Epithelial cell of esophagus (primary cell): Measurements from ENCODE around the gene WDR27.
"Not testable (repeated sequence)": the region's sequence is repeated elsewhere in the genome, so short reads cannot be mapped to it uniquely, and the experiment has no call there.

Experiments
- DNase-seq: peaks from one replicate; pipeline ENCODE4 v3.0.0; 2010; ENCODE audit warnings: low read depth
- H3K4me3 ChIP-seq: 2 replicates; pipeline ENCODE4 v1.5.1; 2011; ENCODE audit warnings: mild to moderate bottlenecking, low read length, control low read depth
- TF ChIP-seq, protein P1 (sequence below): IDR thresholded peaks from 2 replicates; pipeline ENCODE4 v1.5.1; 2011; ENCODE audit warnings: low read depth, mild to moderate bottlenecking, low read length, control low read depth, inconsistent platforms; ENCODE audit not compliant: insufficient read depth; ENCODE audit errors: missing control alignments

Gene WDR27

DNA sequence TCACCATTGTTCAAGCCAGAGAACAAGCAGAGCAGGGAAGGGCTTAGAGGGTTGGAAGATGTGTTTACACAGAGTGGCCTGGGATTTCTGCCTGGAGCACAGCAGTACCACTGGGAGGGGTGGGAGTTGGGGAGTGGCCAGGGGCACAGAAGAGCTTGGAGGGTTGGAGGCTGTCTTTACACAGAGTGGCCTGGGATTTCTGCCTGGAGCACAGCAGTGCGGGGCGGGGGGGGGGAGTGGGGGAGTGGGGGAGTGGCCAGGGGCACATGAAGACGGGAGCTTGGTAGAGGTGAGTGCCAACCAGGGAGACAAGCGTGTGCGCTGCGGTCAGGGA lies 50.9 kb downstream of the WDR27 start:
- no peak overlapping the region for H3K4me3 ChIP-seq
- TF ChIP-seq, protein P1, sequence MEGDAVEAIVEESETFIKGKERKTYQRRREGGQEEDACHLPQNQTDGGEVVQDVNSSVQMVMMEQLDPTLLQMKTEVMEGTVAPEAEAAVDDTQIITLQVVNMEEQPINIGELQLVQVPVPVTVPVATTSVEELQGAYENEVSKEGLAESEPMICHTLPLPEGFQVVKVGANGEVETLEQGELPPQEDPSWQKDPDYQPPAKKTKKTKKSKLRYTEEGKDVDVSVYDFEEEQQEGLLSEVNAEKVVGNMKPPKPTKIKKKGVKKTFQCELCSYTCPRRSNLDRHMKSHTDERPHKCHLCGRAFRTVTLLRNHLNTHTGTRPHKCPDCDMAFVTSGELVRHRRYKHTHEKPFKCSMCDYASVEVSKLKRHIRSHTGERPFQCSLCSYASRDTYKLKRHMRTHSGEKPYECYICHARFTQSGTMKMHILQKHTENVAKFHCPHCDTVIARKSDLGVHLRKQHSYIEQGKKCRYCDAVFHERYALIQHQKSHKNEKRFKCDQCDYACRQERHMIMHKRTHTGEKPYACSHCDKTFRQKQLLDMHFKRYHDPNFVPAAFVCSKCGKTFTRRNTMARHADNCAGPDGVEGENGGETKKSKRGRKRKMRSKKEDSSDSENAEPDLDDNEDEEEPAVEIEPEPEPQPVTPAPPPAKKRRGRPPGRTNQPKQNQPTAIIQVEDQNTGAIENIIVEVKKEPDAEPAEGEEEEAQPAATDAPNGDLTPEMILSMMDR, result no peak
- DNase-seq, result no peak

GRCh38 chr6:169650241-169650958 lies 51.4 kb downstream of the WDR27 start:
- H3K4me3 ChIP-seq, result no peak overlapping the region
- TF ChIP-seq, protein P1, result no peak
- DNase-seq, result no peak

DNA sequence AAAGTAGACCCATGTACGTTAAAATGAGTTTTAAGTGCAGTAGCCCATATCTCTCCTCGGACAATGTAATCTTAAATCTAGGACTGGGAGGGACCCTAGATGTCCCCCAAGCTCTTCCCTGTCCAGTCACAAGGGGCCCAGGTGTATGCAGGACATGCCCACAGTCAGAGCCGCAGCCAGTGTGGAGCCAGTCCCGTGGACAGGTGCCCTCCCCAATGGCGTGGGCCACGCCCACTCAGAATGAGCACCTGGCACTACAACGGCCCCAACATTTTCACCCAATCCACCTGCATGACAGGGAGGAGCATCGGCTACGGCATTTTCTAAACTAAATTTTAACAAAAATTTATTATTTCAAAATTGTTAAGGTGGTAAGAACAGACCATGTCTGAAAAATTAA lies 53.2 kb downstream of the WDR27 start:
- no peak overlapping the region for H3K4me3 ChIP-seq
- DNase-seq, result no peak
- TF ChIP-seq, protein P1, result no peak

GRCh38 chr6:169648092-169648491 lies 53.7 kb downstream of the WDR27 start:
- TF ChIP-seq, protein P1, result no peak
- no peak overlapping the region for H3K4me3 ChIP-seq
- DNase-seq, result no peak

- H3K4me3 ChIP-seq, result no peak overlapping the region
- DNase-seq, result no peak
- TF ChIP-seq, protein P1, result no peak
Measured at GRCh38 chr6:169647637-169648036, 54.2 kb downstream of the WDR27 start.

DNA sequence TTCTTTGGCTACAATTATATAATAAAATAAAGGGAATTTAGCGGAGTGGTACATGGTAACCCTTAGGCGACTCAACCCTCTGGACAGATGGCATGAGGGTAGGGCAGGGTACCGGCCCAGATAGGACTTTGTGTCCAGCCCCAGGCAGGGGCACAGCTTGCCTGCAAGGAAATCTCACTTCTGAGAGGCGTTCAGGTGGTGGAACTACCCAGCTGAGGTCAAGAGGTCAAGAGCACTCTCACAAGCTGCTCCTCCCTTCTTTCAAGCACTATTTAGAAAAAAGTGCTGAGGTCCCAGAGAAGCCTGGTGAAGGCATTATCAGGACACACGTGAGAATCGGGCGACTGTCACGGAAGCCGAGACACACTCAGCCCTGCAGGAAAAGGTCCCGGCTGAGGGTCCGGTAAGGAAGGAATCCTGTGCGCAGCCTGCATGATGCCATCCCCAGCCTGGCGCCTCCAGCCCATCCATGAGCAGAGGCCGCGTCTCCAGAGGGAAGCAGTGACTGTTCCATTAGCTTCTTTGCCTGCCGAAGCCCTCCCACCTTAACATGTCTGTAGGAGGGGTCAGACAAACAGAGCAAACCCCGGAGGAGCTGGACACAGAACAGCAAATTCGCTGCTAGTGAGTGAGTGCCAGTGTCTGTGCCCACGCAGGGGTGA lies 54.8 kb downstream of the WDR27 start:
- TF ChIP-seq, protein P1, result no peak
- no peak for DNase-seq
- H3K4me3 ChIP-seq, result no peak overlapping the region

- not testable (repeated sequence) for DNase-seq
Measured at GRCh38 chr6:169645459-169645858, 56.4 kb downstream of the WDR27 start.

More at GRCh38 chr6:169645459-169645858, 56.4 kb downstream of the WDR27 start:
- H3K4me3 ChIP-seq, result not testable (repeated sequence)
